ENCODE data around the gene FOXP1. TPM values are rescaled to one million over a fixed set of nuclear protein-coding genes. Genes with fewer than 3 reads are reported as not detected.
A peak's percentile ranks its signal among the peaks of the same experiment; 100 is the strongest.

The FOXP1 gene
- total RNA-seq, 4 donors from 2014 or later: 103 to 173 (median 140) TPM

DNA sequence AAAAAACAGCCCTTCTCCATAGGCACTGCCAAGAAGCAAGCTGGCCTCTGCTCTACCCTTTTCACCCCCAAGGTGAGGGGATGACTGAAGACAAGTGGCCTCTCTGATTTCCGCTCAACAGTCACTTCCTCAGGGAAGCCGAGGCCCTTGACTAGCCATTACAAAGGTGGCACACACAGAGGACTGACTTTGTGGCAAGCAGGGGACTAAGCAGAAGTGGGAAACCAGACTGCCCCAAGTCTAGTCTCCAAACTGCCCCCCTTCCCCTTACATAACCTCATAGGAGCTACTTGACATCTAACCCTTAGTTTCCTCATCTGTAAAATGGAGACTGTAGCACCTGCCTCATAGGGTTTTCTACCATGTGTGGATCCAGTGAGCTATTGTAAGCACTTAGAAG is 118.9 kb downstream of the FOXP1 start:
- Histone ChIP-seq H3K4me3 (no peak overlapping the region), H3K27me3 (no peaks in the 10 kb centered on the region), H3K4me1 (no peaks in the 10 kb centered on the region), H3K27ac (no peak overlapping the region), H3K9me3 (no peaks in the 10 kb centered on the region), H3K36me3 (no peaks in the 10 kb centered on the region)
- TF ChIP-seq, protein P1, sequence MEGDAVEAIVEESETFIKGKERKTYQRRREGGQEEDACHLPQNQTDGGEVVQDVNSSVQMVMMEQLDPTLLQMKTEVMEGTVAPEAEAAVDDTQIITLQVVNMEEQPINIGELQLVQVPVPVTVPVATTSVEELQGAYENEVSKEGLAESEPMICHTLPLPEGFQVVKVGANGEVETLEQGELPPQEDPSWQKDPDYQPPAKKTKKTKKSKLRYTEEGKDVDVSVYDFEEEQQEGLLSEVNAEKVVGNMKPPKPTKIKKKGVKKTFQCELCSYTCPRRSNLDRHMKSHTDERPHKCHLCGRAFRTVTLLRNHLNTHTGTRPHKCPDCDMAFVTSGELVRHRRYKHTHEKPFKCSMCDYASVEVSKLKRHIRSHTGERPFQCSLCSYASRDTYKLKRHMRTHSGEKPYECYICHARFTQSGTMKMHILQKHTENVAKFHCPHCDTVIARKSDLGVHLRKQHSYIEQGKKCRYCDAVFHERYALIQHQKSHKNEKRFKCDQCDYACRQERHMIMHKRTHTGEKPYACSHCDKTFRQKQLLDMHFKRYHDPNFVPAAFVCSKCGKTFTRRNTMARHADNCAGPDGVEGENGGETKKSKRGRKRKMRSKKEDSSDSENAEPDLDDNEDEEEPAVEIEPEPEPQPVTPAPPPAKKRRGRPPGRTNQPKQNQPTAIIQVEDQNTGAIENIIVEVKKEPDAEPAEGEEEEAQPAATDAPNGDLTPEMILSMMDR (IDR thresholded peaks at IDR 0.05): no peak
- no peak for TF ChIP-seq POLR2A (IDR thresholded peaks at IDR 0.05)
- no peak for DNase-seq

DNA sequence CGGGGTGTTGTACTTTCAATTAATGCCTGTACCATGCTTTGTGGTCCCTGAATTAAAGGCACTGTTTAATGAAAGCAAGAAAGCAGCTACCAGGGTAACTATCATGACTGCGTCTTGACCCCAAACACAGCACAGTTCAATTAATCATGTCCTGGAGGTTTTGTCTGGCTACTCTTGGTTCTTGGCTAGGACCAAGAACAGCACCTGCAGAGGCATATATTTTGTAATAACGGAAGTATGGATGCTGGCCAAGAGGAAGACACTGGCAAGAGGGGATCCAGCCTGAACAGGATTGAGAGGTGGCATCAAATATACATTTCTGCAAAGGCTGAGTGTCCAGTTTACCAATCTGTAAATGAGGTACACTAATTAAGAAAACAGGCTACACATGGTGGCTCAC is 119.9 kb downstream of the FOXP1 start:
- TF ChIP-seq, protein P1 (IDR thresholded peaks at IDR 0.05): no peak
- TF ChIP-seq POLR2A (IDR thresholded peaks at IDR 0.05): no peak
- DNase-seq: no peak
- no peaks in the 10 kb centered on the region for H3K4me1 ChIP-seq

DNA sequence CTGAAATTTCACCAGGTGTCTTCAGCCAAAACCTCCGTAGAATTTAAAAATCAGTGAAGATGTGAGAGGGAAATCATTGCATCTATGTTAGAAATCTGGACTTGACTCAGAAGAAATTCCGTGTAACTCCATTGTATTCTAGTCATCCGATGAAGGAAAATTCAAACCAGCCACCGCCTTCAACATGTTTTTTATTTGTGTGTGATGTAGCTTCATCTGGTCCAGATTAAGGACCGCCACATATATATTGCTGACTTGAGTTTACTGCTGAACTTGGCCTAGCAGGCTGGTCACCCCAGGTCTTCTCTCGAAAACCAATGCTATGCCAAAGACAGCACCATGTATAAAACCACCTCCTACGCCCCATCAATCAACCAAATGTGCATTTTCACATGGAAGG is 120.9 kb downstream of the FOXP1 start:
- no peak for TF ChIP-seq POLR2A (IDR thresholded peaks at IDR 0.05)
- TF ChIP-seq, protein P1 (IDR thresholded peaks at IDR 0.05): no peak
- no peak overlapping the region for H3K4me3 ChIP-seq
- no peaks in the 10 kb centered on the region for H3K36me3 ChIP-seq
- H3K4me1 ChIP-seq: no peaks in the 10 kb centered on the region
- H3K9me3 ChIP-seq: no peaks in the 10 kb centered on the region
- no peak for DNase-seq
- H3K27me3 ChIP-seq: no peaks in the 10 kb centered on the region
- no peak overlapping the region for H3K27ac ChIP-seq

More for the DNA sequence above, 119.9 kb downstream of the FOXP1 start:
- no peaks in the 10 kb centered on the region for H3K36me3 ChIP-seq
- no peak overlapping the region for H3K4me3 ChIP-seq
- H3K27ac ChIP-seq: no peak overlapping the region
- no peaks in the 10 kb centered on the region for H3K9me3 ChIP-seq
- no peaks in the 10 kb centered on the region for H3K27me3 ChIP-seq

DNA sequence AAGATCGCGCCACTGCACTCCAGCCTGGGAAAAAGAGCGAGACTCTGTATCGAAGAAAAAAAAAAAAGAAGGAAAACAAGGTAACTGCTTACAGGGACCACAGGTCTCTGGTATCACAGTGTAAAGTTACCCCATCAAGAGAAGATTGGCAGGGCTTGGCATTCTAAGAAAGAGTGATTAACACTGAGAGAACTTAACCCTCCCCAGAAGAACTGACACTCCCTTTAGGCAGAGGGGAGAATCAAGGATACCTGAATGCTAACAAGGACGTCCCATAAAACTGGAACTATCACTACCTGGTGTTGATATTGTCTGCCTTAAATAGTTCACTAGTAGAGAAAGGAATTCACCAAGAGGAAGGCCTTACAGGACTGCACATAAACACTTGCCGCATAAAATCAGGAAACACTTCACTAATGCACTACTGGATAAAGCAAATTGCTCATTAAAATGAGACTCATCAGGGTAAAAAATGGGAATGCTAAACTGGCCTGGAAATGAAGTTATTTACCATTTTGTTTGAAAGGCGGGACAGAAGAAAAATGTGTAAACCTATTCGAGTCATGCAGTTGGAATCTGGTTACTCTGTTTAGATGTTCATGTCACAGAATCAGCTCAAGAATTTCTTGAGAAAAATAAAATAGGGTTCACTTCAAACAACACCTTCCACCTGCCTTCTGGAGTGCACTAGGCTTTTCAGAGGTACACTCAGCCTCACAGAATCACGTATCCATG is 121.6 kb downstream of the FOXP1 start:
- no peaks in the 10 kb centered on the region for H3K36me3 ChIP-seq
- H3K4me3 ChIP-seq: peak overlapping the region in 1 of 4 donors; percentile 12
- no peaks in the 10 kb centered on the region for H3K27me3 ChIP-seq
- H3K4me1 ChIP-seq: no peaks in the 10 kb centered on the region
- no peak for TF ChIP-seq POLR2A (IDR thresholded peaks at IDR 0.05)
- H3K27ac ChIP-seq: peak overlapping the region in 3 of 4 donors; percentile 6 to 62 (median 37)
- no peaks in the 10 kb centered on the region for H3K9me3 ChIP-seq
- no peak for DNase-seq

DNA sequence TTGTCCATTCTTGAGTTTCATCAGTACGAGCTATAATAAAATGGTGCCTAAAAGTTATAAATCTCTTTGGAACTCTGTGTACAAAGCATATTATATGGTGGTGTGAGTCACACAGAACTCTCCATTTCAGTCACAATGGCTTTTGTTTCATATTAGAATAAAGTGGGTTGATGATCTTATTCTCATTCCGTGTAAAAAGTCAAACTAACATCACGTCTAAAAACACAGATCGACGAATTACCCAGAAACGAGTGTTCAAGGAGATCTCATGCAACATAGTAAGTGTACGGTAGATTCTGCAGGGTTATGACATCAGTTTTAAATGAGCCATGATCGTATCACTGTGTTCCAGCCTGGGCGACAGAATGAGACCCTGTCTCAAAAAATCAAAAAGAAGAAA is 122.4 kb downstream of the FOXP1 start:
- Histone ChIP-seq H3K27ac (peak overlapping the region in 3 of 4 donors; percentile 6 to 62 (median 37)), H3K36me3 (no peaks in the 10 kb centered on the region), H3K27me3 (no peaks in the 10 kb centered on the region), H3K4me1 (peaks cover 0 to 5% (median 0%) of the 10 kb centered on the region in 4 donors), H3K4me3 (peak overlapping the region in 1 of 4 donors; percentile 12), H3K9me3 (no peaks in the 10 kb centered on the region)
- no peak for DNase-seq
- no peak for TF ChIP-seq POLR2A (IDR thresholded peaks at IDR 0.05)

DNA sequence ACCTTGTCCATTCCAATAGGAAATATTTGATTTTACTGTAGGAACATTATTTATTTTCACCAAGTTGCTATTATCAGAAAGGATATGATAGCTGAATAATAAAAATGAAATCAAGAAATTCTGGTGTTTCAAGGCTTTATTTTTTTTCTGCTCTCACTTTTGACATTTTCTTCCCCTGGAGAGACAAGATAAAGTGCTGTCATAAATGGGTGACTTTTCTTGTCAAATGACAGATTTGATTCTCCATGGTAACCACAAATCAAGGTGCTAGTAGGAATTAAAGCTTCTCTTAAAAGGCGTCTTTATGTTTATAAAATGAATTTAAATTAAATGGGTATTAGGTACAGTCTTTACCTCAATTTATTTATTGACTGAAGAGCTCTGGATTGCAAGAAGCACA is 124.6 kb downstream of the FOXP1 start:
- no peak for DNase-seq
- H3K27me3 ChIP-seq: no peaks in the 10 kb centered on the region
- no peak for TF ChIP-seq POLR2A (IDR thresholded peaks at IDR 0.05)
- TF ChIP-seq, protein P1 (IDR thresholded peaks at IDR 0.05): no peak

More for the DNA sequence above, 124.6 kb downstream of the FOXP1 start:
- H3K4me1 ChIP-seq: peaks cover 0 to 5% (median 2%) of the 10 kb centered on the region in 4 donors
- no peaks in the 10 kb centered on the region for H3K9me3 ChIP-seq
- no peak overlapping the region for H3K4me3 ChIP-seq
- H3K27ac ChIP-seq: no peak overlapping the region
- H3K36me3 ChIP-seq: no peaks in the 10 kb centered on the region
